B cell (primary cell): Measurements from ENCODE around the gene PARP12. TPM values are rescaled to one million over a fixed set of nuclear protein-coding genes. Genes with fewer than 3 reads are reported as not detected.

ENCODE experiments used
- ATAC-seq: fragments of 200-7000 bp; cut with Tn5 transposase; one replicate; pipeline ENCODE4 v1.10.0; 2021; ENCODE audit warnings: low read depth, mild to moderate bottlenecking, moderate number of reproducible peaks, moderate library complexity
- CTCF ChIA-PET: fragments of 350-600 bp; sonication (Branson Sonifier 250); formaldehyde crosslinking; loops from one replicate; lab custom pipeline; 2021; ENCODE audit warnings: antibody characterized with exemption, inconsistent platforms; lab: Charles Lee
- POLR2A ChIA-PET: fragments of 350-600 bp; sonication (Branson Sonifier 250); formaldehyde crosslinking; loops from one replicate; lab custom pipeline; 2021; ENCODE audit warnings: antibody characterized with exemption; lab: Charles Lee
- DNase-seq: peaks from one replicate; pipeline ENCODE4 v3.0.0; 2013
- H2AFZ ChIP-seq: 2 replicates; pipeline ENCODE4 v1.6.1; 2012; ENCODE audit warnings: mild to moderate bottlenecking, low read depth, low read length; ENCODE audit not compliant: insufficient read depth, poor library complexity, severe bottlenecking
- H3K27ac ChIP-seq, 2 donors: 1 replicate in 1 of 2; 2 replicates in 1 of 2; pipeline ENCODE4 v1.5.1; 2012 to 2013; ENCODE audit warnings: low read length in 2 of 2, mild to moderate bottlenecking in 2 of 2, moderate library complexity in 1 of 2
- H3K27me3 ChIP-seq, 4 experiments: fragments of 200-600 bp in 1 of 4; sonication (generic) in 1 of 4; replicated peaks in 1 of 4; 1 replicate in 2 of 4; 2 replicates in 2 of 4; pipeline versions ENCODE4 v1.6.1 to v1.7.0; 2013 to 2016; ENCODE audit warnings: low read length in 3 of 4, mild to moderate bottlenecking in 2 of 4, mixed read lengths in 1 of 4, moderate library complexity in 1 of 4; ENCODE audit not compliant: insufficient read depth in 4 of 4, control insufficient read depth in 3 of 4; ENCODE audit errors: control extremely low read depth in 1 of 4
- H3K36me3 ChIP-seq, 2 experiments: replicated peaks in 1 of 2; 1 replicate in 1 of 2; 2 replicates in 1 of 2; pipeline versions ENCODE4 v1.6.1 to v1.7.1; 2013; ENCODE audit warnings: low read length in 1 of 2; ENCODE audit not compliant: insufficient read depth in 2 of 2, control insufficient read depth in 1 of 2; ENCODE audit errors: control extremely low read depth in 1 of 2, extremely low read depth in 1 of 2
- H3K4me1 ChIP-seq, 2 donors: fragments of 200-600 bp in 1 of 2; sonication (generic) in 1 of 2; 1 replicate in 1 of 2; 2 replicates in 1 of 2; pipeline versions ENCODE4 v1.5.1 to v1.6.1; 2013 to 2017; ENCODE audit warnings: low read length in 2 of 2; ENCODE audit not compliant: control insufficient read depth in 2 of 2, insufficient read depth in 2 of 2
- H3K4me2 ChIP-seq: replicated peaks from 2 replicates; pipeline ENCODE3; 2012; ENCODE audit warnings: mild to moderate bottlenecking, low read depth, low read length; ENCODE audit not compliant: poor library complexity, severe bottlenecking
- H3K4me3 ChIP-seq, 5 experiments: fragments of 200-600 bp in 1 of 5; sonication (generic) in 1 of 5; 1 replicate in 3 of 5; 2 replicates in 2 of 5; pipeline versions ENCODE4 v1.5.1 to v1.7.0; 2011 to 2016; ENCODE audit warnings: low read length in 4 of 5, mild to moderate bottlenecking in 4 of 5, low read depth in 2 of 5, control low read depth in 1 of 5, moderate library complexity in 1 of 5; ENCODE audit not compliant: insufficient read depth in 1 of 5; ENCODE audit errors: control extremely low read depth in 1 of 5, extremely low read depth in 1 of 5
- H3K79me2 ChIP-seq: fragments of 200-600 bp; sonication (generic); one replicate; pipeline ENCODE4 v1.6.0; 2016; ENCODE audit warnings: low read length; ENCODE audit not compliant: control insufficient read depth, insufficient read depth
- H3K9ac ChIP-seq: fragments of 200-600 bp; sonication (generic); 2 replicates; pipeline ENCODE4 v1.6.1; 2017; ENCODE audit warnings: mild to moderate bottlenecking, low read length, moderate library complexity
- H3K9me3 ChIP-seq, 3 donors: one replicate each; pipeline versions ENCODE4 v1.6.1 to v1.7.1; 2013; ENCODE audit warnings: low read length in 2 of 3; ENCODE audit not compliant: control insufficient read depth in 2 of 3, insufficient read depth in 1 of 3; ENCODE audit errors: control extremely low read depth in 1 of 3
- H4K20me1 ChIP-seq: 2 replicates; pipeline ENCODE4 v1.6.0; 2012; ENCODE audit warnings: mild to moderate bottlenecking, low read length; ENCODE audit not compliant: insufficient read depth, control insufficient read depth, poor library complexity, severe bottlenecking
- H3K27ac Mint-ChIP-seq: one replicate; pipeline ENCODE4 v1.8.0; 2021; ENCODE audit warnings: mixed read lengths
- H3K27me3 Mint-ChIP-seq: one replicate; pipeline ENCODE4 v1.8.0; 2021; ENCODE audit warnings: mixed read lengths
- H3K4me1 Mint-ChIP-seq: one replicate; pipeline ENCODE4 v1.8.0; 2021; ENCODE audit warnings: mixed read lengths
- H3K4me3 Mint-ChIP-seq: one replicate; pipeline ENCODE4 v1.8.0; 2021; ENCODE audit warnings: mixed read lengths
- H3K9me3 Mint-ChIP-seq: one replicate; pipeline ENCODE4 v1.8.0; 2022; ENCODE audit warnings: mixed read lengths; ENCODE audit not compliant: insufficient read depth
- EZH2 ChIP-seq: IDR thresholded peaks from 2 replicates; pipeline ENCODE4 v1.6.1; 2012; ENCODE audit warnings: borderline replicate concordance, low read depth, mild to moderate bottlenecking, moderate library complexity, low read length; ENCODE audit not compliant: insufficient read depth, poor library complexity, severe bottlenecking
- WGBS: methylation state at CpG from one replicate; pipeline ENCODE4 v1.1.5; 2013; ENCODE audit warnings: missing lambda C conversion rate; ENCODE audit not compliant: insufficient coverage; 5-methylcytosine and 5-hydroxymethylcytosine counted together
- intact Hi-C: fragments of 100-400 bp; cut with micrococcal nuclease; formaldehyde crosslinking; loops from one replicate; pipeline ENCODE4 v1.10.0; 2022
- polyA plus RNA-seq: library from polyadenylated mRNA; depleted of rRNA; stranded (reverse); fragments of >200 nt; gene quantifications from 2 replicates; pipeline ENCODE4 v1.2.3, GENCODE V29; 2012
- total RNA-seq, 2 donors: library from RNA; stranded (reverse); fragments of 120-200 nt in 1 of 2; gene quantifications; 1 replicate in 1 of 2; 2 replicates in 1 of 2; pipeline versions ENCODE4 v1.2.3 to v1.2.4, GENCODE V29; 2013 to 2022
- TF ChIP-seq, protein P1 (sequence below): fragments of 200-600 bp; IDR thresholded peaks from one replicate; pipeline ENCODE4 v1.8.0; 2022; ENCODE audit warnings: antibody characterized with exemption, mild to moderate bottlenecking

PARP12 gene
- total and polyA plus RNA-seq, 2 donors (not counting 1 experiment from before 2014, with no cell fraction given), result 170 to 177 TPM

DNA sequence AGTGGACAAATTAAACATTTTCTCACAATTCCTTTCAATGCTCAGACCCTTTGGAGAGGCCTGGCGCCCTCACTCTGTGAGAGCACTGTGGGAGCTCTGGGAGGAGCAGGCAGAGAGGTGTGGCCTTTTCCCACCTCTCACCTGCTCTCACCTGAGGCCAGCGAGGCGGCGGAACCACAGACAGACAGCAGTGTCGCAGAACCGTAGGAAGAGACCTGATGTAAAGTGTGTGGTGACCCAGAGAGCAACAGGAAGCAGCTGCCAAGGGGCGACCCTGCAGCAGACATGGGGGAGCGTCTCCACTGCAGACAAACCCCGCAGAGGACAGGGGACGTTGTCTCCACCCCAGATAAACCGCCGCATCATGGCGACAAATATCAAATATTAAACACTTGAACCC, 15.6 kb upstream of the PARP12 start:
- H3K4me1 ChIP-seq, result peaks cover 0 to 6% of the 10 kb centered on the region in 2 donors
- no peak overlapping the region for H3K9ac ChIP-seq
- H3K79me2 ChIP-seq, result no peaks in the 10 kb centered on the region
- WGBS, result 19% methylated on average over 4 of the region's 13 CpGs
- no peak overlapping the region for H3K27ac ChIP-seq
- H2AFZ ChIP-seq, result no peak overlapping the region
- ATAC-seq, result no peak
- Mint-ChIP-seq H3K27ac (peak overlapping the region; percentile 32), H3K4me3 (no peak overlapping the region), H3K9me3 (no peaks in the 10 kb centered on the region), H3K4me1 (peaks cover 3% of the 10 kb centered on the region), H3K27me3 (peaks cover 4% of the 10 kb centered on the region)
- no peaks in the 10 kb centered on the region for H3K36me3 ChIP-seq
- no peak for TF ChIP-seq EZH2
- TF ChIP-seq, protein P1, sequence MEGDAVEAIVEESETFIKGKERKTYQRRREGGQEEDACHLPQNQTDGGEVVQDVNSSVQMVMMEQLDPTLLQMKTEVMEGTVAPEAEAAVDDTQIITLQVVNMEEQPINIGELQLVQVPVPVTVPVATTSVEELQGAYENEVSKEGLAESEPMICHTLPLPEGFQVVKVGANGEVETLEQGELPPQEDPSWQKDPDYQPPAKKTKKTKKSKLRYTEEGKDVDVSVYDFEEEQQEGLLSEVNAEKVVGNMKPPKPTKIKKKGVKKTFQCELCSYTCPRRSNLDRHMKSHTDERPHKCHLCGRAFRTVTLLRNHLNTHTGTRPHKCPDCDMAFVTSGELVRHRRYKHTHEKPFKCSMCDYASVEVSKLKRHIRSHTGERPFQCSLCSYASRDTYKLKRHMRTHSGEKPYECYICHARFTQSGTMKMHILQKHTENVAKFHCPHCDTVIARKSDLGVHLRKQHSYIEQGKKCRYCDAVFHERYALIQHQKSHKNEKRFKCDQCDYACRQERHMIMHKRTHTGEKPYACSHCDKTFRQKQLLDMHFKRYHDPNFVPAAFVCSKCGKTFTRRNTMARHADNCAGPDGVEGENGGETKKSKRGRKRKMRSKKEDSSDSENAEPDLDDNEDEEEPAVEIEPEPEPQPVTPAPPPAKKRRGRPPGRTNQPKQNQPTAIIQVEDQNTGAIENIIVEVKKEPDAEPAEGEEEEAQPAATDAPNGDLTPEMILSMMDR, result no peak
- H3K27me3 ChIP-seq, result no peaks in the 10 kb centered on the region
- H3K4me2 ChIP-seq, result no peak overlapping the region
- ChIA-PET POLR2A (no interaction called here), CTCF (no interaction called here)
- no peak overlapping the region for H3K4me3 ChIP-seq
- no peaks in the 10 kb centered on the region for H4K20me1 ChIP-seq
- DNase-seq, result peak; percentile 22
- H3K9me3 ChIP-seq, result no peaks in the 10 kb centered on the region
- intact Hi-C loops, result no loop called here

DNA sequence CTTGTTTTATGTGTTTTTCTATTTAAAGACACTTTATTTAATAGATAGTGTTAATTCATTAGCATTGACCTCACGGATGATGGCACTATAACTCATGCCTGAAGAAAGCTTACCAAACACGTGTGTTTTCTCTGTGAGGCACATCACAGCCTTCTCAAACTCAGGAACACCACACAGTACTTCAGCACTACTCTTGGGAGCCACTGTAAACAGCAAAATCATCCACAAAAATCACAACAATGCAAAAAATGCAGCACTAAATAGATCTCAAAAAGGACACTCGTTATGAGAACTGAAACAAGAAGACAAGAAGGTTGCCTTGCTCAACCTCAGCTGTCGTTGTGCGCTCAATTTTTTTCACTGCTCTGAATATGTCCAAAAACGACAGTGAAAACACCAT, 12.0 kb upstream of the PARP12 start:
- Histone ChIP-seq H3K79me2 (no peaks in the 10 kb centered on the region), H3K9ac (no peak overlapping the region), H2AFZ (no peak overlapping the region), H3K4me3 (no peak overlapping the region), H4K20me1 (no peaks in the 10 kb centered on the region), H3K4me1 (peaks cover 0 to 6% of the 10 kb centered on the region in 2 donors), H3K27me3 (no peaks in the 10 kb centered on the region), H3K36me3 (no peaks in the 10 kb centered on the region), H3K9me3 (no peaks in the 10 kb centered on the region), H3K4me2 (no peak overlapping the region), H3K27ac (no peak overlapping the region)
- ChIA-PET CTCF (no interaction called here), POLR2A (interaction anchor here (0.6 kb wide), 1 partner anchor 66 kb away, joined by 3 read pairs; no protein-coding TSS in a partner anchor)
- DNase-seq (no peak), ATAC-seq (no peak)
- Mint-ChIP-seq H3K9me3 (no peaks in the 10 kb centered on the region), H3K27ac (no peak overlapping the region), H3K27me3 (peaks cover 8% of the 10 kb centered on the region), H3K4me3 (no peak overlapping the region), H3K4me1 (peaks cover 3% of the 10 kb centered on the region)
- TF ChIP-seq, protein P1, result no peak
- no peak for TF ChIP-seq EZH2
- intact Hi-C loops, result no loop called here
- WGBS, result 76% methylated on average over 5 of the region's 6 CpGs
